A549 (cell line): Measurements from ENCODE around the gene RASSF6. TPM values are rescaled to one million over a fixed set of nuclear protein-coding genes. Genes with fewer than 3 reads are reported as not detected.

Experiments
- ATAC-seq, 2 experiments: fragments of 200-7000 bp in 1 of 2; fragments of >200 bp in 1 of 2; cut with Nextera tagmentation in 1 of 2; cut with Tn5 transposase in 1 of 2; 3 replicates each; pipeline versions ENCODE4 v1.8.0 to v1.9.1; 2018 to 2020; ENCODE audit warnings: mild to moderate bottlenecking in 1 of 2, moderate library complexity in 1 of 2
- CTCF ChIA-PET: fragments of 300-600 bp; sonication (Branson Sonifier 250); formaldehyde crosslinking; extraction: SDS; loops from one replicate; lab custom pipeline; 2021; ENCODE audit warnings: antibody characterized with exemption, inconsistent platforms; lab: Yijun Ruan, JAX
- POLR2A ChIA-PET: fragments of 350-600 bp; formaldehyde crosslinking; extraction: SDS; loops from one replicate; lab custom pipeline; 2021; ENCODE audit warnings: antibody characterized with exemption, inconsistent platforms; lab: Yijun Ruan, JAX
- DNase-seq, 2 experiments: peaks; one replicate each; pipeline versions ENCODE4 v3.0.0 to v3.0.0-alpha.2; 2011 to 2016; ENCODE audit warnings: low read depth in 1 of 2, low spot score in 1 of 2
- FAIRE-seq: peaks from 2 replicates; lab custom pipeline; 2011; peaks lifted over from hg19 to GRCh38; lab: Jason Lieb, UNC
- H3K27ac ChIP-seq, 2 experiments: fragments of >200 bp; sonication (Bioruptor Twin); formaldehyde crosslinking; 3 replicates each; pipeline ENCODE4 v1.5.1; 2016 to 2017
- H3K4me1 ChIP-seq: fragments of >200 bp; sonication (Bioruptor Twin); formaldehyde crosslinking; 3 replicates; pipeline ENCODE4 v1.6.1; 2016
- H3K4me2 ChIP-seq: fragments of >200 bp; sonication (Bioruptor Twin); formaldehyde crosslinking; 3 replicates; pipeline ENCODE4 v1.6.1; 2016
- H3K4me3 ChIP-seq: fragments of >200 bp; sonication (Bioruptor Twin); formaldehyde crosslinking; 3 replicates; pipeline ENCODE4 v1.5.1; 2016
- H3K9me3 ChIP-seq: fragments of >200 bp; sonication (Bioruptor Twin); formaldehyde crosslinking; 3 replicates; pipeline ENCODE4 v1.6.1; 2016
- BCL3 ChIP-seq: fragments of >200 bp; sonication (Bioruptor Twin); formaldehyde crosslinking; IDR thresholded peaks from 3 replicates; pipeline ENCODE4 v1.6.1; 2016
- BHLHE40 ChIP-seq: IDR thresholded peaks from 2 replicates; pipeline ENCODE4 v1.6.1; 2012; ENCODE audit warnings: low read depth, low read length, inconsistent platforms
- CHD2 ChIP-seq: fragments of 150-350 bp; IDR thresholded peaks from 2 replicates; pipeline ENCODE4 v1.6.1; 2014; ENCODE audit warnings: low read length; ENCODE audit not compliant: partially characterized antibody
- E2F6 ChIP-seq: IDR thresholded peaks from 2 replicates; pipeline ENCODE4 v1.6.1; 2012; ENCODE audit warnings: low read depth, borderline replicate concordance
- ELK1 ChIP-seq: fragments of 150-350 bp; IDR thresholded peaks from 2 replicates; pipeline ENCODE4 v1.6.1; 2014; ENCODE audit warnings: low read depth, mild to moderate bottlenecking, low read length
- EP300 ChIP-seq, 2 experiments: fragments of >200 bp; sonication (Bioruptor Twin); formaldehyde crosslinking; IDR thresholded peaks; 2 replicates in 1 of 2; 3 replicates in 1 of 2; pipeline ENCODE4 v1.6.1; 2016 to 2017
- FOSB ChIP-seq: fragments of 250-450 bp; sonication (Bioruptor Pico); IDR thresholded peaks from 2 replicates; pipeline ENCODE4 v1.5.0; 2020; ENCODE audit warnings: mild to moderate bottlenecking, moderate library complexity
- FOSL2 ChIP-seq, 2 experiments: fragments of 450-650 bp in 1 of 2; fragments of >200 bp in 1 of 2; sonication (Bioruptor Twin) in 1 of 2; formaldehyde crosslinking; IDR thresholded peaks; 2 replicates each; pipeline versions ENCODE4 v1.5.0 to v1.6.1; 2016 to 2020; ENCODE audit warnings: mild to moderate bottlenecking in 1 of 2, moderate library complexity in 1 of 2
- HMGXB4 ChIP-seq: fragments of 250-450 bp; sonication (Bioruptor Pico); IDR thresholded peaks from 2 replicates; pipeline ENCODE4 v1.5.0; 2021; ENCODE audit warnings: mild to moderate bottlenecking, moderate library complexity, borderline replicate concordance
- HOXB13 ChIP-seq: fragments of 250-450 bp; sonication (Bioruptor Pico); IDR thresholded peaks from 2 replicates; pipeline ENCODE4 v1.5.0; 2020; ENCODE audit warnings: low read depth, mild to moderate bottlenecking, moderate library complexity
- HOXB5 ChIP-seq: fragments of 250-450 bp; sonication (Bioruptor Pico); IDR thresholded peaks from 2 replicates; pipeline ENCODE4 v1.5.0; 2020; ENCODE audit warnings: mild to moderate bottlenecking, moderate library complexity
- KDM1A ChIP-seq: fragments of 200-600 bp; sonication (generic); IDR thresholded peaks from 2 replicates; pipeline ENCODE4 v1.6.1; 2016; ENCODE audit warnings: low read depth, mild to moderate bottlenecking
- MAFK ChIP-seq: fragments of 450-650 bp; IDR thresholded peaks from 2 replicates; pipeline ENCODE4 v1.6.1; 2014; ENCODE audit not compliant: partially characterized antibody
- NFE2L2 ChIP-seq: fragments of 150-350 bp; conservative IDR thresholded peaks from 2 replicates; pipeline ENCODE4 v1.6.1; 2014; ENCODE audit warnings: low read length
- NPAS2 ChIP-seq: fragments of 250-450 bp; sonication (Bioruptor Pico); IDR thresholded peaks from 2 replicates; pipeline ENCODE4 v1.8.0; 2022; ENCODE audit warnings: mild to moderate bottlenecking, moderate library complexity, borderline replicate concordance
- NR3C1 ChIP-seq: fragments of >200 bp; sonication (Bioruptor Twin); formaldehyde crosslinking; IDR thresholded peaks from 3 replicates; pipeline ENCODE4 v1.6.1; 2017
- REST ChIP-seq: fragments of 200-600 bp; sonication (generic); IDR thresholded peaks from 2 replicates; pipeline ENCODE4 v1.6.1; 2016; ENCODE audit warnings: antibody characterized with exemption, mild to moderate bottlenecking, moderate library complexity
- SMC3 ChIP-seq: fragments of >200 bp; sonication (Bioruptor Twin); formaldehyde crosslinking; IDR thresholded peaks from 3 replicates; pipeline ENCODE4 v1.6.1; 2018; ENCODE audit warnings: inconsistent platforms
- ZC3H11A ChIP-seq: fragments of 450-650 bp; IDR thresholded peaks from 2 replicates; pipeline ENCODE4 v1.6.1; 2014; ENCODE audit warnings: antibody characterized with exemption, mild to moderate bottlenecking
- ZFP36 ChIP-seq: fragments of 450-650 bp; IDR thresholded peaks from 2 replicates; pipeline ENCODE4 v1.6.1; 2014; ENCODE audit warnings: borderline replicate concordance; ENCODE audit not compliant: partially characterized antibody
- ZSCAN20 ChIP-seq: fragments of 250-450 bp; sonication (Bioruptor Pico); IDR thresholded peaks from 2 replicates; pipeline ENCODE4 v1.8.0; 2022; ENCODE audit warnings: mild to moderate bottlenecking, moderate library complexity
- WGBS: methylation state at CpG from one replicate; pipeline ENCODE4 v1.1.6; 2017; ENCODE audit errors: missing lambda C conversion rate; 5-methylcytosine and 5-hydroxymethylcytosine counted together
- polyA plus RNA-seq, 4 experiments: library from polyadenylated mRNA; depleted of rRNA in 3 of 4; stranded (reverse); fragments of >200 nt; fragmentation: RNase III in 1 of 4; extraction: RNeasy Plus Mini Kit Qiagen cat#74134 plus additional on column Dnase treatment in 1 of 4; gene quantifications; 2 replicates in 3 of 4; 3 replicates in 1 of 4; pipeline ENCODE4 v1.2.3, GENCODE V29; 2011 to 2017

Gene RASSF6
- polyA plus RNA-seq, 2 of the 4 experiments (the other 2 are of a cell fraction): 1.8 to 5.9 TPM

- WGBS: 82% methylated on average over 2 of the region's 2 CpGs
- TF ChIP-seq HOXB13 (CRISPR knock-in tag) (no peak), ELK1 (no peak), BHLHE40 (no peak), KDM1A (no peak)
- FAIRE-seq (no peak), ATAC-seq (no peak), DNase-seq (no peak)
- CTCF ChIA-PET: interaction anchor here (1.0 to 1.4 kb wide), 2 partner anchors 31 to 92 kb away, joined by 3 to 5 read pairs; no protein-coding TSS in a partner anchor
- POLR2A ChIA-PET: no interaction called here
- Histone ChIP-seq H3K4me3 (no peak overlapping the region), H3K4me1 (peaks cover 22% of the 10 kb centered on the region; the same call in 2 of the 3 replicates), H3K4me2 (no peak overlapping the region), H3K9me3 (no peaks in the 10 kb centered on the region), H3K27ac (no peak overlapping the region)
Measured at GRCh38 chr4:73538162-73538561, 82.1 kb downstream of the RASSF6 start.

GRCh38 chr4:73533515-73534422 lies 86.5 kb downstream of the RASSF6 start:
- ATAC-seq (no peak), FAIRE-seq (no peak)
- H3K27ac ChIP-seq: no peak overlapping the region
- H3K9me3 ChIP-seq: no peaks in the 10 kb centered on the region
- no peak overlapping the region for H3K4me2 ChIP-seq
- H3K4me1 ChIP-seq: peaks cover 22% of the 10 kb centered on the region; the same call in 2 of the 3 replicates
- POLR2A ChIA-PET: no interaction called here
- TF ChIP-seq MAFK (peak; percentile 9), FOSB (CRISPR knock-in tag) (no peak), ZC3H11A (no peak)
- TF ChIP-seq, all 56 proteins: peak for 1
- WGBS: 35% methylated on average over 2 of the region's 2 CpGs
- DNase-seq: no peak
- no peak overlapping the region for H3K4me3 ChIP-seq
- CTCF ChIA-PET: interaction anchor here (0.8 kb wide), 1 partner anchor 64 kb away, joined by 3 read pairs; no protein-coding TSS in a partner anchor

- ATAC-seq: no peak
- Histone ChIP-seq H3K9me3 (no peaks in the 10 kb centered on the region), H3K4me2 (no peak overlapping the region), H3K4me1 (no peaks in the 10 kb centered on the region), H3K4me3 (no peak overlapping the region), H3K27ac (no peak overlapping the region)
- FAIRE-seq: peak; percentile 63
- DNase-seq: peak in 1 of 2 experiments; percentile 12
- POLR2A ChIA-PET: no interaction called here
- CTCF ChIA-PET: no interaction called here
- 30% methylated on average over 2 of the region's 2 CpGs for WGBS
- TF ChIP-seq NR3C1: no peak
- no peak for TF ChIP-seq HMGXB4 (CRISPR knock-in tag)
- no peak for TF ChIP-seq ZSCAN20
- TF ChIP-seq REST: no peak
- TF ChIP-seq ZFP36: no peak
- no peak for TF ChIP-seq ELK1
- TF ChIP-seq BCL3: no peak
- TF ChIP-seq SMC3: no peak
- no peak for TF ChIP-seq NFE2L2
- no peak for TF ChIP-seq CHD2
- TF ChIP-seq HOXB5 (CRISPR knock-in tag): no peak
- TF ChIP-seq E2F6: no peak
- no peak for TF ChIP-seq NPAS2 (CRISPR knock-in tag)
- TF ChIP-seq FOSL2 (IDR thresholded peaks at IDR 0.05): no peak
- no peak for TF ChIP-seq FOSL2 (CRISPR knock-in tag; IDR thresholded peaks at IDR 0.05)
- TF ChIP-seq EP300 (IDR thresholded peaks at IDR 0.05): no peak
Measured at GRCh38 chr4:73528171-73528570, 92.1 kb downstream of the RASSF6 start.
